Measurements from ENCODE around the gene PPAN.

PPAN gene

DNA sequence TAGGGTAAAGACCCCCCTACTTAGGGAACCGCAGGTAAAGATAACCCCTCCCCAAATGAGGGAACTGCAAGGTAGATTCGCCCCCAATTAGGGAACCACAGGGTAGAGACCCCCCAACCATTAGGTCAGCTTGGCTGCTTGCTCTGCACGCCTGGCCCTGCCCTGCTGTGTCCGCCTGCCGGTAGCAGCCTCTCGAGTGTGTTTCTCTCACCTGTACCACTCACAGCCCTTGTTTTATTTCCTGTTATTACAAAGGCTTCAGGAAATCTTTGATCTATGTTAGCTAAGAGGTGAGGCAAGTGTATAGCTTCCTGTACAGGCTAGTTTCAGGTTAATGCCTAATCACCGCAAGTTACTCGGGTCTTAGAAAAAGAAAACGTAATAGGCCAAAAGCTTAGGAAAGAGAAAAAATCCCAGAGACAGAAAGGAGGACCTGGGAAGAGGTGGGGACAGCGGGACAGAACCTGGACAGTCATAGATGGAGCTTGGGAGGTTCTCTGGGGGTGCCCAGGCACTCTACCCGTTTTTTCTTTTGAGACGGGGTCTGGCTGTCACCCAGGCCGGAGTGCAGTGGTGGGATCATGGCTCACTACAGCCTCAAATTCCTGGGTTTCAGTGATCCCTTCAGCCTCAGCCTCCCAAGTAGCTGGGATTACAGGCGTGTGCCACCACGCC, 36.7 kb downstream of the PPAN start:
- no peak for DNase-seq

- no peak for DNase-seq
Measured at GRCh38 chr19:10143681-10144080, 37.5 kb downstream of the PPAN start.

- DNase-seq = no peak
Measured at GRCh38 chr19:10144361-10144760, 38.2 kb downstream of the PPAN start.

- DNase-seq = no peak
Measured at GRCh38 chr19:10145031-10145430, 38.9 kb downstream of the PPAN start.

GRCh38 chr19:10146142-10146541, 40.0 kb downstream of the PPAN start:
- DNase-seq = no peak

DNA sequence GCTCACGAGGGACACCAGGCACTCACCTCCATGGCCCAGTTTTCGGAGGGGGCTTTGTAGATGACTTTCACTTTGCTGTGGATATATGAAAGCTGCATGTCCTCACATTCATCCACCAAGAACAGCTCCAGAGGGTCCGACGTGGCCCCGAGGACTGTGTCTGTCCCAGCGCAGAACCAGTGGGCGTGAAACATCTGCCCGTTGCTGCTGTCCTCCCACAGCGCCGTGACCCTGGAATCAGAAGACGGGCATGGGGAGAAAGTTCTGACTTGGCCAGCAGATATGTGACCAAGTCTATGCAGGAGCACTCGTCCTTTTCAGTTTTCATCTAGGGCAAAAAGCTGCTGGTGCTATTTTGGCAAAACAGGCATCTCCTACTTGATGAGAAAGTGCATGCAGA, 43.3 kb downstream of the PPAN start:
- DNase-seq = no peak

DNA sequence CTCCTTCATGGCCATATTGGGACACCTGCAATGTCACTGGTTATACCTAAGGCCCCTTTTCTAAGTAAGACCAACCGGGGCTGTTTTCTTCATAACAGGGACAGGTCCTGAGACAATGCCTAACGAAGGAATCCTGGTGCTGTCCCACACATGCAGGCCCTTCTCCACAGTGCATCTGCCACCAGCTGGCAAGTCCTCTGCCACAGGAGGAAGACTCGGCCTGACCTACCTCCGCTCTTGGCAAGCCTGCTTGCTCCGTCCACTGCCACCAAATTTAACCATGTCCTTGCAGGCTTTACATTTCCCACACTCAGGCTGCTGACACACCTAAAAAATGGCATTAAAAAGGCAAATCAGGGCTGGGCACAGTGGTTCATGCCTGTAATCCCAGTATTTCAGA, 45.4 kb downstream of the PPAN start:
- DNase-seq = no peak

DNA sequence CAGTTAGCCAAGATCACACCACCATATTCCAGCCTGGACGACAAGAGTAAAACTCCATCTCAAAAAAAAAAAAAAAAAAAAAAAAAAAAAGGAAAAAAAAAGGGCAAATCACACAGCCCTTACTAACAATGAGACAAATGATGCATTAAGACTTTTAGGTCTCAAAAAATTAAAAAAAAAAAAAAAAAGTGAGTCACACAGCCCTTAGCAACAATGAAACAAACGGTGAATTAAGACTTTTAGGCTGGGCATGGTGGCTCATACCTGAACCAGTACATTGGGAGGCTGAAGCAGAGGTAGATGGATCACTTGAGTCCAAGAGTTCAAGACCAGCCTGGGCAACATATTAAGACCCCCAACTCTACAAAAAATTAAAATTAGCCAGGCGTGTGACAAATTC, 45.9 kb downstream of the PPAN start:
- DNase-seq = no peak

DNA sequence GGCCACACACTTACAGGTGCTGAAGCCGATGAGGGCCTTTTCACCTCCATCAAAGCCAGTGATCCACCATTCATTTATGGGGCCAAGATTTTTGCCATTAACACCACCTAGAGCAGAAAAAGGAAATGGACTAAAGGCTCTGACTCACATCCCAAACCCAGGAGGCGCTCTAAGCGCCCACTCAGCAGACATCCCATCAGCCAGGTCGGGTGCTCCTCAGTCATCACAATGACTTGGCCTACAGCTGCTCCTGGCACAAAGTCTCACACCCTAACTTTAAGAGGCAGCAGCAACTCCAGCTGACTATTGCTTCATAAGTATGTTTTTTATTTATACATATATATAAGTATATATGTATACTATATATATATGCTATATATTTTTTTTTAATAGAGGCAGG, 49.7 kb downstream of the PPAN start:
- DNase-seq = no peak

GRCh38 chr19:10158071-10158470, 51.9 kb downstream of the PPAN start:
- no peak for DNase-seq

DNA sequence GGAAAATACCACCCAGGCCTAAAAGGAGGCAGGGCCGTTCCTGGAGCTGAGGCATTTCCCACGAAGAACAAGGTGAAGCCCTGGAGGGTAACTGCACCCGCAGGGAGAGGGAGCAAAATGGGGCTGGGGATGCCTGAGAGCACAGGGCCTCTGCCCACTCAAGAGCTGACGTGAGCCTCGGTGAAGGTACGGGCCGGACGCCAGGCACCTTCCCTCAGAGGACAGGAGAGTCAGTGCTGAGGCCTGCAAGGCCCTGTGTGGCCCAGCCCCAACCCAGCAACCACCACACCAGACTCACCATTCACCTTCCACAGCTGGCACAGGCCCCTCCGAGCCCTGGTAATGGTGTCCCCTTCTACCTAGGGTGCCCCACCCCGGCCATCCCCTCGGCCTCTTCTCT, 52.3 kb downstream of the PPAN start:
- DNase-seq = no peak

DNA sequence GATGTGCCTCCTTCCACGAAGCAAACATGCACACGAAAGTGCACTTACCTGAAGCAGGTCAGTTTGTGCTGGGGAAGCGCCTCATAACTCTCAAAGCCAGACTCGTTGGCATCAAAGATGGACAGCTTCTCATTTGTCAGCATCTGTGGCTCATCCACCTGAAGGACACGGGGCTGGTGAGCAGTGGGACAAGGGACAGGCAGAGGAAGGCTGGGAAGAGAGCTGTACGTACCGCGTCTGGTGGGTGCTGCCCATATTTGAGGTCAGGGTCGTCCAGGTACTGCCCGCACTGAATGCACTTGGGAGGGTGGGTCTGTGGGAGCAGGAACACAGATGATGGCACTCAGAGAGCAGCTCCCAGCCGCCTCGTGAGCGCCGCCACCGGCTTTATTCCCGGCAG, 53.4 kb downstream of the PPAN start:
- no peak for DNase-seq

Measured in GOT3 (cell line).